ENCODE data around the gene ZNF672. TPM values are rescaled to one million over a fixed set of nuclear protein-coding genes. Genes with fewer than 3 reads are reported as not detected.
"Not testable (repeated sequence)": the region's sequence is repeated elsewhere in the genome, so short reads cannot be mapped to it uniquely, and the experiment has no call there.

ZNF672 gene
- 25.4 and 29.8 TPM in 2 replicates for total RNA-seq (2014; rRNA removed; shearing (Covaris generic))
- 47.7 and 52.4 TPM in 2 replicates for polyA plus RNA-seq (2015; cell fraction: cytosol; rRNA removed)
- polyA plus RNA-seq (2015; cell fraction: nucleus; rRNA removed), result 33.0 and 40.2 TPM in 2 replicates

DNA sequence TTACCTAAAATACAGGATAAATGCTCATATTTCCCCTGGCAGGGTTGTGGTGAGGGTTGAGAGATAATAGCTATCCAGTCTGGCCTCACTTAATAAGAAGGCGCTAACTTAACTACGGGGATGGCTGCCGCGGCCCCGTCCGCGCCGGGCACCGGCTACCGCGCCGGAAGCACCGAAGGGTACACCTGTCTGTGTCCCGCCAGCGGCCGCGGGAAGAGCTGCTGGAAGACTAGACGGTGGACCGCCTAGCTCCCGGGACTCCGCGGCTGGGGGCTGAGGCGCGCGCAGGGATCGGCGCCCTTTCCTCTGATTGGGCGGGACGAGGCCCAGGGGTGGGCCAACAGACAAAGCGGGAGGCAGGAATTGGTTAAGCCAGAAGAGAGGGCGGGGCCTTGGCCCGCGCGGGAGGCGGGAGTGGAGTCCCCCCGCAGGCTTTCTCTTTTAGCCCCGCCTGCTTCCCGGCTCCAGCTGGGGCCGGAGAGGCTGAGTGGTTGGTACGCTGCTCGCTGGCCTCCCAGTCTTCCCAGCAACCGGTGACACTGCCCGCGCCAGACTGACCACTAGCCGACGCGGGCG, at the start of gene ZNF672:
TSS of gene ZNF672 (plus strand) at position 444 of the 576 bp plus-strand sequence. CDS start 9,051 bp downstream, outside the sequence.
- peak; percentile 98 for DNase-seq (ENCODE audit: low read depth, low spot score)
- in situ Hi-C loops (cut with HindIII; ENCODE audit: low pct_unique_long_range_greater_than_20kb, low sequenced_read_pairs), result no loop called here

DNA sequence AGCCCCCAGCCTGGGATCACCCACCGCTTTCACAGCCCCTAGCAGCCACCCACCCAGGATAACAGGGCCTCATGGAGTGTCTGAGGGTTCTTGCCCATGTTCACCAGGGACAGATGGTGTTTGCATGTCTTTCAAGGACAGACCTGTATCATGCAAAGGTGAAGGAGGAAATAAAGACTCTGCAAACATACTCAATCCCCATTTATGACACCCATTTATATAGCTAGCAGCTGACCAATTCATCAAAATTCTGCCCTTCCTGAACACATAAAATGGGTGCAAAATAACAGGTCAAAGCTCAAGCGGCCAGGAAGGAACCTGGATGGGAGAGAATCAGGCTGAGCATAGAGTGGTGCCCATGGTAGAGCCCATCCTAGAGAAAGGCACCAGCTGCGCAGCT, 49.7 kb upstream of the ZNF672 start:
- no peak for DNase-seq (ENCODE audit: low read depth, low spot score)
- in situ Hi-C loops (cut with HindIII; ENCODE audit: low pct_unique_long_range_greater_than_20kb, low sequenced_read_pairs), result no loop called here

DNA sequence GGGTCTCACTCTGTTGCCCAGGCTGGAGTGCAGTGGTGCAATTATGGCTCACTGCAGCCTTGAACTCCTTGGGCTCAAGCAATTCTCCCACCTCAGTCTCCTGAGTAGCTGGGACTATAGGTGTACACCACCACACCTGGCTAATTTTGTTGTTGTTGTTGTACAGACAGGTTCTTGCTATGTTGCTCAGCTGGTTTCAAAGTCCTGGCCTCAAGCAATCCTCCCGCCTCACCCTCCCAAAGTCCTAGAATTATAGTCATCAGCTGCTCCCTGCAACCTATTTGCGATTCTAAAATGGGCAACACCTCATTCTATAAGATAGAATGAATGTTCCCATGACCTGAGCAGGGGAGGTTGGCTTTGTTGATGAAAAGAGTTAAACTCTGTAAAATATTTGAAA, 48.7 kb upstream of the ZNF672 start:
- in situ Hi-C loops (cut with HindIII; ENCODE audit: low pct_unique_long_range_greater_than_20kb, low sequenced_read_pairs); DNase-seq (ENCODE audit: low read depth, low spot score): not testable (repeated sequence)

DNA sequence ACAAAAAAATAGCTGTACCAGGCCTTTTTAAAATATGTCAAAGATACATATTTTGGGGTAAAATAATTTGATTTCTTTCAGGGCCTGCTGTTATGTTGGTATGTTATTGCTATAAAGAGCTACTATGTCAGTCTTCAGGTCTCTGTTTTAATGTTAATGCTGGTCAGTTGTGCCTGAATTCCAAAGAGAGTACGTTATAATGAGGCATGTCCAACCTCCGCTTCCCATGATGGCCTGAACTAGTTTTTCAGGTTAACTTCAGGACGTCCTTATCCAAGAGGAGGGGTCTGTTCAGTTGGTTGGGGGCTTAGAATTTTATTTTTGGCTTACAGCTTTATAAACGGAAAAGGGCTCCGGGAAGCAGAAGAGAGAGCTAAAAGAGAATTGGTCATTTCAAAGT, 47.6 kb upstream of the ZNF672 start:
- in situ Hi-C loops (cut with HindIII; ENCODE audit: low pct_unique_long_range_greater_than_20kb, low sequenced_read_pairs), result no loop called here
- no peak for DNase-seq (ENCODE audit: low read depth, low spot score)

DNA sequence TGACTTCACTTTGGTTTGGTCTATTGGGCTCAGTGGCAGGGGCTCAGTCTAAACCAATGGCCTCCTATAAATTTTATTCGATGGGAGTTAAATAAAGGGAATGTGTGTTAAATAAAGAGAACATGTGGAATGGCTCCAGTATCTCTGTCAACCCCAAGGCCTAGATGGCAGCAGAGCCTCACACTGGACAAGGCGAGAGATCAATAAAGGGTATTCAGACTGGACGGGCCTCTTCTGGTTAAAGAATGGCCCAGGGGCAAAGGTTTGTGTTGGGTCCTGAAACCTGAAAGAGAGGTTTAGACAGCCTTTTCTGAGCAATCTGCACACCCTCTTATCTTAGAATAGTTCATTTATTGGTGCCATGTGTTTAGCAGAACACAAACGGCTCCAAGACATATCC, 47.0 kb upstream of the ZNF672 start:
- peak; percentile 28 for DNase-seq (ENCODE audit: low read depth, low spot score)
- in situ Hi-C loops (cut with HindIII; ENCODE audit: low pct_unique_long_range_greater_than_20kb, low sequenced_read_pairs), result no loop called here

DNA sequence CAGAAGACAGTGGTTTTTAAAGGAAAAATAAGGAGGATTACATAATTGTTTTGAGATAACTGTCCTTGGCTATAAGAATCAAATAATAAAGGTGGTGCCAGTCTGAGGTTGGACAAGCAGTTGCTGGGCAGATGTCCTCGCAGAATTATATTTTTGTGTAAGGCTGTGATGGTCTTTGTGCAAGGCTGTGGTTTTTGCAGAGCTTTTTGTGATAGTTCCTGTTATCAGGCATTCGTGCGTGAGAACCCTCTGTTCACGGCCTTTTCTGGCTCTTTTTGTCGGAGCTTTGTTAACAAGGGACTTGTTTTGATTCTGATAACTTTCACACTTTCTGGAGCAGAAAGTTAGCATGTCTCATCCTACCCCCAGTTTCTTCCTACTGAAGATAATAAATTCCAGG, 45.7 kb upstream of the ZNF672 start:
- in situ Hi-C loops (cut with HindIII; ENCODE audit: low pct_unique_long_range_greater_than_20kb, low sequenced_read_pairs), result no loop called here
- DNase-seq (ENCODE audit: low read depth, low spot score), result no peak

DNA sequence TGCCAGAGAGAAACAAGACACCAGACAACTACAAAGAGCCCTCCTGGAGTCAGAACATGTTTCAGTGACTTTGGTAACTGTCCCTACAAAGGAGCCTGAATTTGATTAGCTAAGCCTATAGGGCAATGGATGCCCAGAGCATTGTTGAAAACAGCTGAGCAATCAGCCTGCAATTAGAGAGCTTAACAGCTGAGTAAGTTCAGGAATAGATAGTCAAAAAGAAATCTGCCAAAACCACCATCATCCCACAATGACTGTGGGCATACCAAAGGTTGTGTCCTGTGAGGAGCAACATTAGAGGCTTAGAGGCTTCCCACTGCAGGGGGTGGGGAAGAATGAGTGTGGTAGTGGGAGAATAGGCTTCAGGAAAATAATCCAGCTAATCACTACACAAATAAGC, 44.4 kb upstream of the ZNF672 start:
- no peak for DNase-seq (ENCODE audit: low read depth, low spot score)
- in situ Hi-C loops (cut with HindIII; ENCODE audit: low pct_unique_long_range_greater_than_20kb, low sequenced_read_pairs), result no loop called here

DNA sequence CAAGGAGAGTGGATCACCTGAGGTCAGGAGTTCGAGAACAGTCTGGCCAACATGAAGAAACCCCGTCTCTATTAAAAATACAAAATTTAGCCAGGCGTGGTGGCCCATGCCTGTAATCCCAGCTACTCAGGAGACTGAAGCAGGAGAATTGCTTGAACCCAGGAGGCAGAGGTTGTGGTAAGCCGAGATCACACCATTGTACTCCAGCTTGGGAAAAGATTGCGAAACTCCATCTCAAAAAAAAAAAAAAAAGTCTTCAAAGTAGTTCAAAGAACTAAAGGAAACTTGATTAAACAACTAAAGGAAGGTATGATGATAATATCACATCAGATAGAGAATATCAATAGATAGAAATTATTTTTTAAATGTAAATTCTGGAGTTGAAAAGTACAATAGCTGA, 43.4 kb upstream of the ZNF672 start:
- DNase-seq (ENCODE audit: low read depth, low spot score); in situ Hi-C loops (cut with HindIII; ENCODE audit: low pct_unique_long_range_greater_than_20kb, low sequenced_read_pairs): not testable (repeated sequence)

DNA sequence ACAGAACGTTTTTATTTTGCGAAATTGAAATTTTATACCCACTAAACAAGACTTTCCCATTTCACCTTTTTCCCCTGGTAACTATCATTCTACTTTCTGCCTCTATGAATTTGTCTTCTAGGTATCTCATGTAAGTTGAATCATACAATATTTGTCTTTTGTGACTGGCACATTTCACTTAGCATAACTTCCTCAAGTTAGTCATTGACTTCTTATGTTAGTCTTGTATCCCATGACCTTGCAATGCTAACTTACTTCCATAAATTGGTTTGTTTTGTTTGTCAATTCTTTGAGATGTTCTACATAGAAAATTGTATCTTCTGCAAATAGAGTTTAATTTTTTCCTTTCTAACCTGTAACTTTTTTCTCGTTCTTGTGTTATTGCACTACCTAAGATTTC, 39.2 kb upstream of the ZNF672 start:
- in situ Hi-C loops (cut with HindIII; ENCODE audit: low pct_unique_long_range_greater_than_20kb, low sequenced_read_pairs), result no loop called here
- no peak for DNase-seq (ENCODE audit: low read depth, low spot score)

DNA sequence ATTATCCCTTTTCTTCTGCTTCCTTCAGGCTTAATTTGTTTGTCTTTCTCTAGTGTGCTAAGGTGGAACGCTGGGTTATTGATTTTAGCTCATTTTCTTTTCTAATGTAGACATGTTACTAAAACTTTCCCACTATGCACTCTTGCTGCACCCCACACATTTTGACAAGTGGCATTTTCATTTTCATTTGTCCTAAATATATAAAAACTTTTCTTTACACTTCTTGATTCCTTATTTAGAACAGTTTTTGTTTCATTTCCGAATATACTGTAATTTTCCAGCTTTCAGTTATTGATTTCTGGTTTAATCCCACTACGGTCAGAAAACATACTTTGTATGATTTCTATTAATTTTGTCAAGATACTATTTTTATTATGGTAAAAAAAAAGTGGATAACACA, 37.6 kb upstream of the ZNF672 start:
- in situ Hi-C loops (cut with HindIII; ENCODE audit: low pct_unique_long_range_greater_than_20kb, low sequenced_read_pairs), result no loop called here
- DNase-seq (ENCODE audit: low read depth, low spot score), result no peak

DNA sequence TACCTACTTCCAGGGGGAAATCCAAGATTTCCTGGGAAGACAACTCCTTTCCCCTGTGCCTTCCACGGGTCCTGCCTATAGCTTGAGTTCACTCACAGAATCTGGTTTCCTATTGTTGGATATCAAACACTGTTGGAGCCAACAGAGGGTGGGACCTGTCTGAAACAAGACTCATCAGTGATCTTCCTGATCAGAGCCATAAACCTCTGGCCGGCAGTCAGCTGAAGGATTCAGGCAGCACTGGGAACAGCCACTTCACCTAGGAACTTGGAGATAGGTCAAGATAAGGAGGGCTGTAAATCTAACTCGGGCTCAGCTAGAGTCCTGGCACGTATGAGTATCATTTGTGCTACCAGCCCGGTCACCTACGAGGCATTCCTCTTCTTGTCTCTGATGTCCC, 35.6 kb upstream of the ZNF672 start:
- in situ Hi-C loops (cut with HindIII; ENCODE audit: low pct_unique_long_range_greater_than_20kb, low sequenced_read_pairs), result no loop called here
- DNase-seq (ENCODE audit: low read depth, low spot score), result no peak

DNA sequence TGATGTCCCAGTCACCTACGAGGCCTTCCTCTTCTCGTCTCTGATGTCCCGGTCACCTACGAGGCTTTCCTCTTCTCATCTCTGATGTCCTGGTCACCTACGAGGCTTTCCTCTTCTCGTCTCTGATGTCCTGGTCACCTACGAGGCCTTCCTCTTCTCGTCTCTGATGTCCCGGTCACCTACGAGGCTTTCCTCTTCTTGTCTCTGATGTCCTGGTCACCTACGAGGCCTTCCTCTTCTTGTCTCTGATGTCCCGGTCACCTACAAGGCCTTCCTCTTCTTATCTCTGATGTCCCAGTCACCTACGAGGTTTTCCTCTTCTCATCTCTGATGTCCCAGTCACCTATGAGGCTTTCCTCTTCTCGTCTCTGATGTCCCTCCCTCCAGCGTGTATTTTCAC, 34.5 kb upstream of the ZNF672 start:
- in situ Hi-C loops (cut with HindIII; ENCODE audit: low pct_unique_long_range_greater_than_20kb, low sequenced_read_pairs); DNase-seq (ENCODE audit: low read depth, low spot score): not testable (repeated sequence)

DNA sequence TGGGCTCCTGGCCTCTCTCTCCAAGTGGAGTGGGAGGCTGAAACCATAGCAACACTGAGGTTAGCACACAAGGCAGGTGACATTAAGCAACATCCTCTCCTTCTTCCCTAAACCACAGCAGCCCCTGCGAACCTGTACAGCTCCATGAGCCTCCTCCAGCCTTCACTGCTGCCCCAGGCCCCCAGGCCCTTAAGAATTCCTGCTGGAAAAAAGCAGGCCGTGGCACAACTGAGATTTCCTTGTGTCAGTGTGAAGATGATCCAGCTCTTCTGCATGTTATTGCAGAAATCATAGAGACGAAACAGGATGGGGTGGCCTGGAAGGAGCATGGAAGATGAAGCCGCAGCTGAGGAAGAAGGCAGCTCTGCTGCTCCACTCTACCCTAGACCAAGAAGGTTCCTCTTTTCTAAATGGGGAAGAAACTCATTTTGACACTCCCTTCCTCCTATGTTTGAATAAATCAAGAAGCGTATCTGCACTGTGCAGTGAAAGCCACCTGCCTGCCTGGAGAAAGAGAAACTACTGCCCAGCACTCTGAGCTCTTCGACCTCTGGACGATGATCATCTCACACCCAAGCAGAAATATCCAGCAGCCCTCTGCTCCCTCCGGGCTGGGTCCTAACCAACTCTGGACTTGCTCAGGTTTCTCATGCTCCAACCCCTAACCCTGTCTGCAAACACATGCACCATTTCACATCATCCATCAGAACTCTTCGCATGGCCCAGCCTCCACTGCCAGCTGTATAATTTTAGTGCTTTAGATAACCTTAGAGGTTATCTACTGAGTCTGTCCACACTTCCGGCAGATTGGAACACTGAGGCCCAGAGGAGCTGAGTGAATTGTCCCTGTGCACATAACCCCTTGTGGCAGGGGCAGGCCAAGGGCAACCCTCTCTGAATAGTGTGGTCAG, 33.0 kb upstream of the ZNF672 start:
- DNase-seq (ENCODE audit: low read depth, low spot score), result no peak
- in situ Hi-C loops (cut with HindIII; ENCODE audit: low pct_unique_long_range_greater_than_20kb, low sequenced_read_pairs), result no loop called here

DNA sequence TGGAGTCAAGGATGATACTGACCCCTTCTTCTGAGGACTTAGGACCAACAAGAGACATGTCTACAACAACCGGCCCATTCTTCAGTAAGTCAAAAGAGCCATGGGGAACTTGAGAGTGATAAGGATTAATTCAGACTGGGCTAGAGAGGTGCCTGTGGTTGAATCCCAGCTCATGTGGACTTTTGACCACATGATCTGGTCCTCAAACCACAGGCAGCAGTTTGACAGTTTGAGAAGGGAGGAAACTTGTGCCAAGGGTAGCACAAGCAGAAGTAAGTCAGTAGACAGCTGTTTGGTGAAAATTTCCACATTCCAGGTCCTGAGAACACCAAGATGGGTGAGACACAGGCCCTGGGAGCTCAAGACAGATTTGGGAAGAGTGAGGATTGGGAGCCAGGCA, 32.1 kb upstream of the ZNF672 start:
- in situ Hi-C loops (cut with HindIII; ENCODE audit: low pct_unique_long_range_greater_than_20kb, low sequenced_read_pairs), result no loop called here
- no peak for DNase-seq (ENCODE audit: low read depth, low spot score)

DNA sequence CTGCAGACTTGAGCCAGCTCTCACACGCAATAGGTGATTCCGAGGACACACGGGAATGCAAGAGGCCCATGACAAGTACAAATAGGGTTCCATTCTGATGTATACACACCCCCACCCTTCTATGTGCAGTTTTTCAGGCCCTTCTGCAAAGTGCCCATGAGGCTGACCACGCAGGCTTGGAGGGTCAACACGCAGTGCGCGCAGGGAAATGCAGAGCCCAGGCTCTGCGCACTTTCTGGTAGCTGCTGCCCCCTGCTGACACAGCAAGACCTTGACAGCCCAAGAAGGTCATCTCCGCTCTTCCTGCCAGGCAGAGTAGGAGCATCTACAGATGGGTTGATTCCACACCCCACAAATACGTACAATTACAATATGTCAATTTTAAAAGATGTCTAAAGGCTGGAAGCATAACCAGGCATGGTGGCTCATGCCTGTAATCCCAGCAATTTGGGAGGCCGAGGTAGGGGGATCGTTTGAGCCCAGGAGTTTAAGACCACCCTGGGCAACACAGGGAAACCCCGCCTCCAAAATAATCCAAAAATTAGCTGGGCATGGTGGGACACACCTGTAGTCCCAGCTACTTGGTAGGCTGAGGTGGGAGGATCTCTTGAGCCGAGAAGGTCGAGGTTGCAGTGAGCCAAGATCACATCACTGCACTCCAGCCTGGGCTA, 30.8 kb upstream of the ZNF672 start:
- in situ Hi-C loops (cut with HindIII; ENCODE audit: low pct_unique_long_range_greater_than_20kb, low sequenced_read_pairs), result no loop called here
- peak; percentile 75 for DNase-seq (ENCODE audit: low read depth, low spot score)

DNA sequence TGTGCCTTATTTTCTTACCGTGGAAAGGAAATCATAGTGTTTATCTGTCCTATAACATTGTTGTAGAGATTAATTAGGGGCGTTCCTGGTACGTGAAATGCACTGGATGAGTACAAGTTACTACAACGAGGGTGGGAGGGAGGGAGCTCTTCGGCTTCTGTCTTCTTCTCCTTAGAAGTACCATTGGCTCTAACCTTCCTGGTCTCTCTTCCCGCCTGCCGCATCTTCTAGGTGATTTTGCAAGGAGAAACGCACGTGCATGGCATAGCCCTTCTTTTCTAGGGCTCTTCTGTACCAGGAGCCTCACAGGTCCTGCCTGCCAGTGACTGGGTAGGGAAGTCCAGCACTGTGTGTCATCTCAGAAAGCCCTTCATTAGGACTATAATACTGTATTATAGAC, 29.1 kb upstream of the ZNF672 start:
- no peak for DNase-seq (ENCODE audit: low read depth, low spot score)
- in situ Hi-C loops (cut with HindIII; ENCODE audit: low pct_unique_long_range_greater_than_20kb, low sequenced_read_pairs), result no loop called here

DNA sequence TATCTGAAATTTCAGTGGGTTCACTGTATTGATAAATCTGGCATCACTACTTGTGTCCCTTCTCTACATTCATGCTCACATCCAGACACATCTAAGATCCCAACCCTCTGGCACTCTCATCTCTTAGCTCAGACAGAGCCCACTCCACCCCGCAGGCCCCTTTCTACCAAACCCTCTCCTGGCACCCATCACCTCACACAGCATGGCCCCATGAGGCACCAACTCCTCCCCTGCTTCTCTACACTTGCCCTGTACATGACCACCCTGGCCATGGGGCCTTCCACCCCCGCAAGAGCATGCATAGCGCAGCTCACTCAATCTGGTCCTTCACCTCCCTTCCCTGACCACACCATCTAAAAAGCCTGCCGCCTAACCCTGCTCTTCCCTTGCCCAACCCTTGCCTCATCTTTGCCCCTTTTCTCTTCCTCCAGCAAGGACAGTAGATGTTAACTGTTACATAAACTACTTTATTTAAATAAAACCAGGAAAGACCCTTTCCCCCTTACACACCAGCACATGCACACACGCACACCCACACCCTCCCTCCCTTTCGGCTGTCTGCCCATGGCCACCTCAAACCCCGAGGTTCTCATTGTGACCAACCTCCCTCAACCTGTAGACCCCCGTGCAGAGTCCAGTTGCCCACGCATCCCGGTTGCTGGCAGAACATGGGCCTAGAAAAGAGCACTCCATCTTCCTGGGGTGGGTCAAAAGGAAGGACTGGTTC, 27.9 kb upstream of the ZNF672 start:
- no peak for DNase-seq (ENCODE audit: low read depth, low spot score)
- in situ Hi-C loops (cut with HindIII; ENCODE audit: low pct_unique_long_range_greater_than_20kb, low sequenced_read_pairs), result no loop called here

Data from SK-MEL-5 (cell line).